H1 (cell line): ENCODE data around the gene NEBL. TPM values are rescaled to one million over a fixed set of nuclear protein-coding genes. Genes with fewer than 3 reads are reported as not detected.

Experiments
- CTCF ChIA-PET: fragments of 300-600 bp; sonication (Branson Sonifier 250); formaldehyde crosslinking; loops from one replicate; lab custom pipeline; 2021; ENCODE audit not compliant: partially characterized antibody; lab: Charles Lee
- POLR2A ChIA-PET: fragments of 300-600 bp; sonication (Branson Sonifier 250); formaldehyde crosslinking; loops from one replicate; lab custom pipeline; 2021; ENCODE audit warnings: inconsistent platforms; ENCODE audit not compliant: partially characterized antibody; lab: Charles Lee
- DNase-seq, 2 experiments: peaks; one replicate each; pipeline versions ENCODE4 v3.0.0 to v3.0.0-alpha.2; 2010 to 2022; ENCODE audit warnings: low spot score in 2 of 2, low read depth in 1 of 2, mixed read lengths in 1 of 2
- FAIRE-seq: peaks from 2 replicates; lab custom pipeline; 2011; peaks lifted over from hg19 to GRCh38; lab: Jason Lieb, UNC
- H2AFZ ChIP-seq: 2 replicates; pipeline ENCODE4 v1.8.1; 2012; ENCODE audit warnings: low read length, inconsistent platforms
- H2AK5ac ChIP-seq: 2 replicates; pipeline ENCODE4 v1.6.1; 2013; ENCODE audit warnings: low read depth, low read length
- H2BK120ac ChIP-seq: replicated peaks from 2 replicates; pipeline ENCODE3; 2013; ENCODE audit warnings: low read depth, low read length, inconsistent platforms
- H2BK12ac ChIP-seq: 2 replicates; pipeline ENCODE4 v1.6.1; 2013; ENCODE audit warnings: low read depth, low read length
- H2BK15ac ChIP-seq: 2 replicates; pipeline ENCODE4 v1.6.1; 2013; ENCODE audit warnings: low read length
- H2BK20ac ChIP-seq: 2 replicates; pipeline ENCODE4 v1.6.1; 2013; ENCODE audit warnings: low read length
- H2BK5ac ChIP-seq: 2 replicates; pipeline ENCODE4 v1.6.1; 2013; ENCODE audit warnings: low read depth, low read length
- H3K14ac ChIP-seq: 2 replicates; pipeline ENCODE4 v1.6.1; 2013; ENCODE audit warnings: inconsistent platforms; ENCODE audit not compliant: insufficient read length
- H3K18ac ChIP-seq: 2 replicates; pipeline ENCODE4 v1.6.1; 2013; ENCODE audit warnings: low read length; ENCODE audit errors: extremely low read depth
- H3K23ac ChIP-seq: 2 replicates; pipeline ENCODE4 v1.6.1; 2013; ENCODE audit warnings: inconsistent platforms; ENCODE audit not compliant: insufficient read length
- H3K23me2 ChIP-seq: 2 replicates; pipeline ENCODE4 v1.6.1; 2013; ENCODE audit warnings: low read depth, low read length
- H3K27ac ChIP-seq: 2 replicates; pipeline ENCODE4 v1.6.1; 2011; ENCODE audit warnings: low read depth, low read length, inconsistent platforms
- H3K27me3 ChIP-seq, 4 experiments: replicated peaks in 1 of 4; 1 replicate in 1 of 4; 2 replicates in 3 of 4; pipeline versions ENCODE4 v1.6.1 to v1.8.1; 2011 to 2013; ENCODE audit warnings: low read length in 3 of 4, mild to moderate bottlenecking in 3 of 4, inconsistent platforms in 2 of 4, mixed read lengths in 2 of 4, moderate library complexity in 1 of 4; ENCODE audit not compliant: control insufficient read depth in 3 of 4, insufficient read depth in 3 of 4; ENCODE audit errors: extremely low read depth in 1 of 4
- H3K36me3 ChIP-seq, 4 experiments: 2 replicates each; pipeline versions ENCODE4 v1.6.1 to v1.8.1; 2011 to 2013; ENCODE audit warnings: mild to moderate bottlenecking in 4 of 4, low read length in 3 of 4, moderate library complexity in 2 of 4, control low read depth in 1 of 4, inconsistent platforms in 1 of 4; ENCODE audit not compliant: insufficient read depth in 4 of 4, control insufficient read depth in 2 of 4
- H3K4ac ChIP-seq: replicated peaks from 2 replicates; pipeline ENCODE3; 2013; ENCODE audit warnings: low read length, low read depth, mixed read lengths, inconsistent platforms; ENCODE audit not compliant: insufficient read length
- H3K4me1 ChIP-seq, 4 experiments: replicated peaks in 1 of 4; 1 replicate in 1 of 4; 2 replicates in 3 of 4; pipeline versions ENCODE4 v1.6.1 to v1.8.1; 2011 to 2013; ENCODE audit warnings: low read length in 3 of 4, inconsistent platforms in 2 of 4, mixed read lengths in 1 of 4; ENCODE audit not compliant: insufficient read depth in 4 of 4, control insufficient read depth in 3 of 4
- H3K4me2 ChIP-seq, 2 experiments: 2 replicates each; pipeline versions ENCODE4 v1.6.1 to v1.8.1; 2011 to 2013; ENCODE audit warnings: low read depth in 2 of 2, low read length in 2 of 2, control low read depth in 1 of 2, inconsistent platforms in 1 of 2, mild to moderate bottlenecking in 1 of 2; ENCODE audit not compliant: insufficient read depth in 1 of 2
- H3K4me3 ChIP-seq, 4 experiments: fragments of 200-600, 300-600 bp in 1 of 4; sonication (generic), shearing (Covaris generic), sonication (Bioruptor Twin) in 1 of 4; 2 replicates each; pipeline versions ENCODE4 v1.5.1 to v1.8.1; 2011 to 2016; ENCODE audit warnings: low read length in 4 of 4, low read depth in 3 of 4, control low read depth in 2 of 4, inconsistent platforms in 2 of 4, mild to moderate bottlenecking in 2 of 4, mixed read lengths in 1 of 4, moderate library complexity in 1 of 4; ENCODE audit not compliant: insufficient read depth in 2 of 4; ENCODE audit errors: extremely low read depth in 1 of 4
- H3K56ac ChIP-seq: replicated peaks from 2 replicates; pipeline ENCODE3; 2013; ENCODE audit warnings: low read depth, mild to moderate bottlenecking, mixed read lengths, low read length, inconsistent platforms; ENCODE audit not compliant: insufficient read length
- H3K79me1 ChIP-seq: 2 replicates; pipeline ENCODE4 v1.6.1; 2013; ENCODE audit warnings: low read depth, low read length, control low read depth
- H3K79me2 ChIP-seq, 2 experiments: 2 replicates each; pipeline versions ENCODE4 v1.6.1 to v1.8.1; 2012 to 2013; ENCODE audit warnings: low read length in 2 of 2, mild to moderate bottlenecking in 2 of 2, inconsistent platforms in 1 of 2; ENCODE audit not compliant: insufficient read depth in 2 of 2, control insufficient read depth in 1 of 2
- H3K9ac ChIP-seq, 4 experiments: replicated peaks in 1 of 4; 1 replicate in 1 of 4; 2 replicates in 3 of 4; pipeline versions ENCODE4 v1.6.1 to v1.8.1; 2011 to 2013; ENCODE audit warnings: low read depth in 3 of 4, low read length in 3 of 4, control low read depth in 2 of 4, mild to moderate bottlenecking in 2 of 4, moderate library complexity in 2 of 4, inconsistent platforms in 1 of 4; ENCODE audit errors: extremely low read depth in 1 of 4
- H3K9me3 ChIP-seq, 2 experiments: 2 replicates each; pipeline versions ENCODE4 v1.6.1 to v1.8.1; 2012 to 2013; ENCODE audit warnings: mild to moderate bottlenecking in 2 of 2, moderate library complexity in 2 of 2, control low read depth in 1 of 2, inconsistent platforms in 1 of 2, low read depth in 1 of 2, low read length in 1 of 2, mixed read lengths in 1 of 2; ENCODE audit not compliant: insufficient read depth in 2 of 2
- H4K20me1 ChIP-seq, 2 experiments: replicated peaks in 1 of 2; 2 replicates each; pipeline versions ENCODE3 to v1.8.1; 2011 to 2013; ENCODE audit warnings: inconsistent platforms in 2 of 2, low read length in 2 of 2, mild to moderate bottlenecking in 1 of 2; ENCODE audit not compliant: insufficient read depth in 2 of 2, control insufficient read depth in 1 of 2
- H4K5ac ChIP-seq: 2 replicates; pipeline ENCODE4 v1.6.1; 2013; ENCODE audit warnings: low read length, low read depth, mixed read lengths, inconsistent platforms; ENCODE audit not compliant: insufficient read length
- H4K8ac ChIP-seq: 2 replicates; pipeline ENCODE4 v1.8.0; 2013; ENCODE audit warnings: mild to moderate bottlenecking, moderate library complexity, low read length, inconsistent platforms; ENCODE audit not compliant: insufficient read depth; ENCODE audit errors: extremely low read depth
- H4K91ac ChIP-seq: replicated peaks from 2 replicates; pipeline ENCODE3; 2013; ENCODE audit warnings: low read length, mixed read lengths, inconsistent platforms; ENCODE audit not compliant: insufficient read length
- ASH2L ChIP-seq: fragments of 200-600, 300-600 bp; sonication (generic); IDR thresholded peaks from one replicate; pipeline ENCODE4 v1.7.1; 2017; ENCODE audit warnings: low read length
- CBX5 ChIP-seq: fragments of 300-800, 300-1000 bp; sonication (generic); IDR thresholded peaks from 2 replicates; pipeline ENCODE4 v1.7.1; 2016; ENCODE audit warnings: antibody characterized with exemption, low read length, low read depth
- CHD1 ChIP-seq: IDR thresholded peaks from 2 replicates; pipeline ENCODE4 v1.6.1; 2012; ENCODE audit warnings: low read depth, low read length, improper control_type of control experiment
- CREB1 ChIP-seq: IDR thresholded peaks from 2 replicates; pipeline ENCODE4 v1.6.1; 2012; ENCODE audit warnings: inconsistent platforms
- EGR1 ChIP-seq: IDR thresholded peaks from 2 replicates; pipeline ENCODE4 v1.6.1; 2011; ENCODE audit warnings: low read depth, low read length, borderline replicate concordance
- EZH2 ChIP-seq: fragments of 200-600 bp; sonication (generic); IDR thresholded peaks from 2 replicates; pipeline ENCODE4 v1.7.1; 2012; ENCODE audit warnings: low read depth, mild to moderate bottlenecking, moderate library complexity, low read length, inconsistent platforms; ENCODE audit not compliant: severe bottlenecking
- GABPA ChIP-seq: IDR thresholded peaks from 2 replicates; pipeline ENCODE4 v1.6.1; 2011; ENCODE audit warnings: mild to moderate bottlenecking, low read length, moderate library complexity, borderline replicate concordance; ENCODE audit not compliant: insufficient read depth
- HDAC6 ChIP-seq: IDR thresholded peaks from one replicate; pipeline ENCODE4 v1.7.1; 2012; ENCODE audit warnings: low read depth, mild to moderate bottlenecking, inconsistent platforms, low read length, moderate library complexity
- KDM5A ChIP-seq: fragments of 200-600 bp; IDR thresholded peaks from 2 replicates; pipeline ENCODE4 v1.7.1; 2012; ENCODE audit warnings: mild to moderate bottlenecking, low read length, inconsistent platforms, mixed read lengths
- MAFK ChIP-seq: IDR thresholded peaks from 2 replicates; pipeline ENCODE4 v1.6.1; 2012; ENCODE audit warnings: low read depth, mild to moderate bottlenecking, improper control_type of control experiment, low read length
- NANOG ChIP-seq: IDR thresholded peaks from 2 replicates; pipeline ENCODE4 v1.6.1; 2011; ENCODE audit warnings: low read length, low read depth, mild to moderate bottlenecking, inconsistent platforms; ENCODE audit not compliant: insufficient read depth, poor library complexity, severe bottlenecking
- PHF8 ChIP-seq: fragments of 200-600 bp; sonication (generic); conservative IDR thresholded peaks from 2 replicates; pipeline ENCODE4 v1.7.1; 2012; ENCODE audit warnings: low read depth, mild to moderate bottlenecking, inconsistent platforms, low read length, moderate library complexity
- POU5F1 ChIP-seq: IDR thresholded peaks from 2 replicates; pipeline ENCODE4 v1.6.1; 2011; ENCODE audit warnings: low read depth, mild to moderate bottlenecking, low read length, moderate library complexity
- SIX5 ChIP-seq: IDR thresholded peaks from 2 replicates; pipeline ENCODE4 v1.6.1; 2011; ENCODE audit warnings: mild to moderate bottlenecking, low read depth, low read length
- SP4 ChIP-seq: IDR thresholded peaks from 2 replicates; pipeline ENCODE4 v1.6.1; 2012; ENCODE audit warnings: low read length, inconsistent platforms
- ZNF274 ChIP-seq: IDR thresholded peaks from 2 replicates; pipeline ENCODE4 v1.7.0; 2012; ENCODE audit warnings: low read length, borderline replicate concordance; ENCODE audit errors: extremely low read depth
- WGBS, 2 experiments: shearing (Covaris generic) in 1 of 2; methylation state at CpG; one replicate each; pipeline versions ENCODE4 v1.1.6 to v1.1.7; 2013 to 2015; ENCODE audit warnings: low lambda C conversion rate in 2 of 2, mixed read lengths in 2 of 2, inconsistent platforms in 1 of 2, low coverage in 1 of 2, missing lambda C conversion rate in 1 of 2; ENCODE audit not compliant: insufficient replicate concordance in 2 of 2, insufficient coverage in 1 of 2, insufficient read length in 1 of 2; ENCODE audit errors: extremely low coverage in 1 of 2, missing lambda C conversion rate in 1 of 2; 5-methylcytosine and 5-hydroxymethylcytosine counted together
- polyA plus RNA-seq, 7 experiments: library from polyadenylated mRNA; depleted of rRNA in 3 of 7; stranded (reverse) in 5 of 7; unstranded in 2 of 7; fragments of >200 nt in 5 of 7; fragments of 200-250 nt in 2 of 7; gene quantifications; 1 replicate in 5 of 7; 2 replicates in 1 of 7; 4 replicates in 1 of 7; pipeline versions ENCODE4 v1.2.1 to v1.2.3, GENCODE V29; 2011 to 2013; ENCODE audit warnings: missing spikeins in 2 of 7, mixed read lengths in 2 of 7
- total RNA-seq: library from RNA; stranded (reverse); fragmentation: NEBNext Ultra II Directional; extraction: Animal tissue kit (Norgen Biotek cat#: 25700); gene quantifications from 2 replicates; pipeline ENCODE4 v1.2.1, GENCODE V29; 2021

The NEBL gene
- total and polyA plus RNA-seq, 2 of the 8 experiments (the other 6 are each of a cell fraction or from before 2014, with no cell fraction given), result 7.5 to 10.5 TPM

DNA sequence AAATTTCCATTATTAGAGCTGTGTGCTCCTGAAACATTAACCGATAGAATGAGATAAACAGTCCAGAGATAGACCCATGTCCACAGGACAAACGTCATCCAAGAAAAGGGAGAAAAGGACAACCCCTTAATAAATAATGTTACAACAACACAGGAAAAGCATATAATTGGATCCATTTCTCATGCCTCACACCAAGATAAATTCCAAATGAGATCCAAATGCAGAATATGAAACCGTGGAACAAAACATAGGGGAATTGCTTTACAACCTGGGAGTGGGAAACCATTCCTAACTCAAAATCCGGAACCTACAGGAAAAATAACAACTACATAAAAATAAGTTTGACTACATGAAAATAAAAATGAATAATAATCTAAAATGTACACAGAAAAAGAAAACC is 22.4 kb upstream of the NEBL start:
- no peak overlapping the region for H3K4me3 ChIP-seq
- H3K4me1 ChIP-seq, result no peaks in the 10 kb centered on the region
- peaks cover 0 to 1% of the 10 kb centered on the region in 2 experiments for H4K20me1 ChIP-seq
- H3K79me2 ChIP-seq, result no peaks in the 10 kb centered on the region
- no peak overlapping the region for H3K4ac ChIP-seq
- no peak overlapping the region for H2BK5ac ChIP-seq
- CTCF ChIA-PET, result no interaction called here
- WGBS, 2 experiments, result 86% methylated on average over 4 of the region's 4 CpGs; no CpG with 5 or more reads in 1 of the 2 experiments
- no peak overlapping the region for H2AFZ ChIP-seq
- H2BK12ac ChIP-seq, result no peak overlapping the region
- no peak overlapping the region for H2BK20ac ChIP-seq
- H3K79me1 ChIP-seq, result no peaks in the 10 kb centered on the region
- H2BK15ac ChIP-seq, result no peak overlapping the region
- no peak overlapping the region for H3K9ac ChIP-seq
- FAIRE-seq (peak; percentile 24), DNase-seq (no peak)
- no peak overlapping the region for H3K14ac ChIP-seq
- no peak overlapping the region for H3K56ac ChIP-seq
- no peak overlapping the region for H2AK5ac ChIP-seq
- H3K9me3 ChIP-seq, result no peaks in the 10 kb centered on the region
- no peak overlapping the region for H3K4me2 ChIP-seq
- no peaks in the 10 kb centered on the region for H3K23me2 ChIP-seq
- H4K8ac ChIP-seq, result no peak overlapping the region
- H2BK120ac ChIP-seq, result no peak overlapping the region
- H4K91ac ChIP-seq, result no peak overlapping the region
- H4K5ac ChIP-seq, result no peak overlapping the region
- H3K18ac ChIP-seq, result no peak overlapping the region
- no peaks in the 10 kb centered on the region for H3K36me3 ChIP-seq
- H3K23ac ChIP-seq, result no peak overlapping the region
- no peak overlapping the region for H3K27ac ChIP-seq
- POLR2A ChIA-PET, result no interaction called here
- no peaks in the 10 kb centered on the region for H3K27me3 ChIP-seq
- no peak for TF ChIP-seq CREB1
- TF ChIP-seq NANOG, result no peak
- no peak for TF ChIP-seq MAFK
- TF ChIP-seq ZNF274, result no peak
- no peak for TF ChIP-seq CHD1
- no peak for TF ChIP-seq SIX5
- TF ChIP-seq GABPA, result no peak
- TF ChIP-seq EGR1, result no peak
- TF ChIP-seq PHF8, result no peak
- TF ChIP-seq SP4, result no peak
- TF ChIP-seq HDAC6, result no peak
- no peak for TF ChIP-seq KDM5A
- TF ChIP-seq ASH2L, result no peak
- TF ChIP-seq EZH2, result no peak
- no peak for TF ChIP-seq CBX5
- TF ChIP-seq POU5F1, result no peak
